Upper lobe of right lung (tissue), 1 donor: Measurements from ENCODE around the gene NDFIP1. TPM values are rescaled to one million over a fixed set of nuclear protein-coding genes. Genes with fewer than 3 reads are reported as not detected.
A peak's percentile ranks its signal among the peaks of the same experiment; 100 is the strongest.

ENCODE experiments used
- ATAC-seq: fragments of 200-7000 bp; cut with Tn5 transposase; one replicate; pipeline ENCODE4 v1.9.1; 2020; ENCODE audit warnings: mild to moderate bottlenecking, moderate library complexity
- DNase-seq: peaks from one replicate; pipeline ENCODE4 v3.0.0-alpha.2; 2020
- H3K27ac ChIP-seq: fragments of 200-600 bp; one replicate; pipeline ENCODE4 v1.8.0; 2022
- H3K27me3 ChIP-seq: fragments of 200-600 bp; one replicate; pipeline ENCODE4 v1.8.0; 2022; ENCODE audit warnings: mild to moderate bottlenecking
- H3K36me3 ChIP-seq: fragments of 200-600 bp; one replicate; pipeline ENCODE4 v1.8.0; 2022
- H3K4me1 ChIP-seq: fragments of 200-600 bp; one replicate; pipeline ENCODE4 v1.8.0; 2022
- H3K4me3 ChIP-seq: fragments of 200-600 bp; one replicate; pipeline ENCODE4 v1.8.0; 2022; ENCODE audit warnings: mild to moderate bottlenecking
- H3K9me3 ChIP-seq: fragments of 200-600 bp; one replicate; pipeline ENCODE4 v1.8.0; 2022
- CTCF ChIP-seq: fragments of 200-600 bp; IDR thresholded peaks from one replicate; pipeline ENCODE4 v1.8.0; 2022; ENCODE audit warnings: antibody characterized with exemption
- intact Hi-C: fragments of 100-400 bp; cut with DNase I; formaldehyde crosslinking; loops from one replicate; pipeline ENCODE4 v1.11.0; 2022
- total RNA-seq: library from RNA; stranded (reverse); fragmentation: NEBNext Ultra II Directional; extraction: Animal tissue kit (Norgen Biotek cat#: 25700); gene quantifications from one replicate; pipeline ENCODE4 v1.2.1, GENCODE V29; 2021
- donor health status: DM: no; HTN: yes; CAD: no; lungs with severe emphysema.

Gene NDFIP1
- total RNA-seq, 1 donor from 2014 or later = 68.1 TPM

- Histone ChIP-seq H3K4me3 (peak overlapping the region; percentile 82), H3K4me1 (peaks cover 22% of the 10 kb centered on the region), H3K27ac (peak overlapping the region; percentile 95), H3K36me3 (no peaks in the 10 kb centered on the region), H3K9me3 (no peaks in the 10 kb centered on the region), H3K27me3 (no peaks in the 10 kb centered on the region)
- TF ChIP-seq CTCF = no peak
- DNase-seq = no peak
- no peak for ATAC-seq
- intact Hi-C loops = no loop called here
These were observed 909 bp downstream of the NDFIP1 start for GRCh38 chr5:142109331-142110045.

GRCh38 chr5:142110046-142110531, 1.5 kb downstream of the NDFIP1 start:
- ATAC-seq (no peak), DNase-seq (no peak)
- Histone ChIP-seq H3K4me1 (peaks cover 22% of the 10 kb centered on the region), H3K4me3 (peak overlapping the region; percentile 82), H3K36me3 (no peaks in the 10 kb centered on the region), H3K9me3 (no peaks in the 10 kb centered on the region), H3K27me3 (no peaks in the 10 kb centered on the region), H3K27ac (peak overlapping the region; percentile 95)
- TF ChIP-seq CTCF = no peak
- intact Hi-C loops = no loop called here

- intact Hi-C loops = no loop called here
- no peak overlapping the region for H3K4me3 ChIP-seq
- DNase-seq (no peak), ATAC-seq (no peak)
- H3K36me3 ChIP-seq = no peaks in the 10 kb centered on the region
- no peaks in the 10 kb centered on the region for H3K9me3 ChIP-seq
- H3K27me3 ChIP-seq = no peaks in the 10 kb centered on the region
- H3K4me1 ChIP-seq = peaks cover 22% of the 10 kb centered on the region
- no peak overlapping the region for H3K27ac ChIP-seq
- no peak for TF ChIP-seq CTCF
These were observed 2.6 kb downstream of the NDFIP1 start for GRCh38 chr5:142110988-142111687.

DNA sequence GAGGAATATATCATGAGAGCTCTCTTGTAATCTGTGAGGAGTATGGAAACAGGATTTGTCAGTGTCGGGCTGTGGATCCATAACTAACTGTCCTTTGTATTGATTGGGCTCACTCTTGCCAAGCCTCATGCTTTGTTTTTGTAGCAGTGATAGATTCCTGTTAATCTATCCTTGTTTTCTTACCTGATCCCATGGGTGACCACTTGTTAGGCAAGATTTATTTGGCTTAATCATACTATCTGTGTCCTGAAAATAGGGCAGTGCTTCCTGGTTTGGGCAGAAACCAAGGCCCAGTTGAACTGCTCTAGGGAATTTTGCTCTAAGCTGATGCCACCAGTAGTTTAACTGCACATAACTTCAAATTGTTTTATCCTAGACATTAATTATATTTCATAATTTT, 6.1 kb downstream of the NDFIP1 start:
- Histone ChIP-seq H3K4me3 (no peak overlapping the region), H3K27me3 (no peaks in the 10 kb centered on the region), H3K9me3 (no peaks in the 10 kb centered on the region), H3K27ac (no peak overlapping the region), H3K4me1 (peaks cover 40% of the 10 kb centered on the region), H3K36me3 (no peaks in the 10 kb centered on the region)
- ATAC-seq (no peak), DNase-seq (no peak)
- no peak for TF ChIP-seq CTCF
- intact Hi-C loops = no loop called here

DNA sequence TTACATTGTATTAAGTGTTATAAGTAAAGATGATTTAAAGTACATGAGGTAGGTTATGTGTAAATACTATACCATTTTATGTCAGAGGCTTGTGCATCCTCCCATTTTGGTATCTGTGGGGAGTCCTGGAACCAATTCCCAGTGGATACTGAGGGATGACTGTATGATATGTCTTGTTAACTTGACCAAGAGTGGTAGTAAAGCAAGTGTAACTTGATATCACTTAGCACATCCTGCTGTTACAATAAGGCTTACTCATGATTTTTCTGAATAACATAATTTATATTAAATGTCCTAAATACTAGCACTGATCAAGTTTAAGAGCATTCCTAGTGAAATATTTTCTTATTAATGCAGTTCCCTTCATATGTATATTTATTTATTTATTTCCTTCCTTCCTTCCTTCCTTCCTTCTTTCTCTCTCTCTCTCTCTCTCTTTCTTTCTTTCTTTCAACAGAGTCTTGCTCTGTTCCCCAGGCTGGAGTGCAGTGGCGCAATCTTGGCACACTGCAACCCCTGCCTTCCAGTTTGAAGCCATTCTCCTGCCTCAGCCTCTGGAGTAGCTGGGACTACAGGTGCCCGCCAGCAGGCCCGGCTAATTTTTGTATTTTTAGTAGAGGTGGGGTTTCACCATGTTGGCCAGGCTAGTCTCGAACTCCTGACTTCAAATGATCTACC, 7.5 kb downstream of the NDFIP1 start:
- H3K4me3 ChIP-seq = no peak overlapping the region
- no peaks in the 10 kb centered on the region for H3K9me3 ChIP-seq
- peaks cover 35% of the 10 kb centered on the region for H3K4me1 ChIP-seq
- intact Hi-C loops = no loop called here
- no peaks in the 10 kb centered on the region for H3K36me3 ChIP-seq
- DNase-seq (no peak), ATAC-seq (no peak)
- TF ChIP-seq CTCF = no peak
- no peaks in the 10 kb centered on the region for H3K27me3 ChIP-seq
- H3K27ac ChIP-seq = no peak overlapping the region
